ENCODE results near the gene ADORA2A.

ADORA2A gene

DNA sequence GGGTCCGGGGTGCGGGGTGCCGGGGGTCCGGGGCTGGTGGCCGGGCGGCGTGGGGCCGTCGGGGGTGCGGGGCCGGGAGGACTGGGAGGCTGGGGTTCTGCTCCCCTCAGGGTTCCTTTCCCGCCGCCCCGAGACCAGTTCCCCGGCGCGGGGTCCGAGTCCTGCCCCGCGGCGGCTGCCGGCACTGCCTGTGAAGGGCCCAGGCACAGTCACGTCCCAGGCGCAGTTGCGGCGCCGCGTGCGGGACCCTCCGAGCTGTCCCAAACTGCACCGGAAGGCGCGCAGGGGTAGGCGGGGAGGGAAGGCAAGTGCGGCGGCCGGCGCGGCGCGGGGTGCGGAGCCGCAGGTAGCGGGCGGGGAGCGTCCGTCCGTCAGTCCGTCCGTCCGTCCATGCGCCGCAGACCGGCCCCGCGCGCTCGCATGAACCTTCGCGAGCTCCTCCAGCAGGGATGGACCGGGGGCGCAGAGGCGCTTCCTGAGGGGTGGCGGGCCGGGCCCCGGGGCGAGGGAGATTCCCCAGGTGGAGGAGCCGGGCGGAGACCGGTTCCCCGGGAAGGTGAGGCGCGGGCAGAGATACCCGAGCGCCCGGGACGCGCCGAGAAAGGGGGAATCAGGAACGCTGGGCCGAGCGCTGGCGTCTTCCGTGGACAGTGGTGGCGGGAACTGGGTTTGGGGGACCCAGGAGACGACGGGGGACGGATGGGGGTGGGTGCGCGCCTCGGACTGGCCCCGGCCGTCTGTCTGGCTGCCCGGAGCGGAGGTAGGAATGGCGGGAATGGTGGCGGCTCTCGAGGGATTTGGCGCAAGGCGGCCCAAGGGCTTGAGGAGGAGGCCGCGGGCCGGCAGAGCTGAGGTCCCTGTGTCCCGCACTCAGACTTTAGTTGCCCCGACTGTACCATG, 3.1 kb upstream of the ADORA2A start:
- no peak for DNase-seq (ENCODE audit: low spot score)
- TF ChIP-seq, protein P1, sequence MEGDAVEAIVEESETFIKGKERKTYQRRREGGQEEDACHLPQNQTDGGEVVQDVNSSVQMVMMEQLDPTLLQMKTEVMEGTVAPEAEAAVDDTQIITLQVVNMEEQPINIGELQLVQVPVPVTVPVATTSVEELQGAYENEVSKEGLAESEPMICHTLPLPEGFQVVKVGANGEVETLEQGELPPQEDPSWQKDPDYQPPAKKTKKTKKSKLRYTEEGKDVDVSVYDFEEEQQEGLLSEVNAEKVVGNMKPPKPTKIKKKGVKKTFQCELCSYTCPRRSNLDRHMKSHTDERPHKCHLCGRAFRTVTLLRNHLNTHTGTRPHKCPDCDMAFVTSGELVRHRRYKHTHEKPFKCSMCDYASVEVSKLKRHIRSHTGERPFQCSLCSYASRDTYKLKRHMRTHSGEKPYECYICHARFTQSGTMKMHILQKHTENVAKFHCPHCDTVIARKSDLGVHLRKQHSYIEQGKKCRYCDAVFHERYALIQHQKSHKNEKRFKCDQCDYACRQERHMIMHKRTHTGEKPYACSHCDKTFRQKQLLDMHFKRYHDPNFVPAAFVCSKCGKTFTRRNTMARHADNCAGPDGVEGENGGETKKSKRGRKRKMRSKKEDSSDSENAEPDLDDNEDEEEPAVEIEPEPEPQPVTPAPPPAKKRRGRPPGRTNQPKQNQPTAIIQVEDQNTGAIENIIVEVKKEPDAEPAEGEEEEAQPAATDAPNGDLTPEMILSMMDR (IDR thresholded peaks at IDR 0.05; ENCODE audit: extremely low read depth, missing control alignments) = no peak

DNA sequence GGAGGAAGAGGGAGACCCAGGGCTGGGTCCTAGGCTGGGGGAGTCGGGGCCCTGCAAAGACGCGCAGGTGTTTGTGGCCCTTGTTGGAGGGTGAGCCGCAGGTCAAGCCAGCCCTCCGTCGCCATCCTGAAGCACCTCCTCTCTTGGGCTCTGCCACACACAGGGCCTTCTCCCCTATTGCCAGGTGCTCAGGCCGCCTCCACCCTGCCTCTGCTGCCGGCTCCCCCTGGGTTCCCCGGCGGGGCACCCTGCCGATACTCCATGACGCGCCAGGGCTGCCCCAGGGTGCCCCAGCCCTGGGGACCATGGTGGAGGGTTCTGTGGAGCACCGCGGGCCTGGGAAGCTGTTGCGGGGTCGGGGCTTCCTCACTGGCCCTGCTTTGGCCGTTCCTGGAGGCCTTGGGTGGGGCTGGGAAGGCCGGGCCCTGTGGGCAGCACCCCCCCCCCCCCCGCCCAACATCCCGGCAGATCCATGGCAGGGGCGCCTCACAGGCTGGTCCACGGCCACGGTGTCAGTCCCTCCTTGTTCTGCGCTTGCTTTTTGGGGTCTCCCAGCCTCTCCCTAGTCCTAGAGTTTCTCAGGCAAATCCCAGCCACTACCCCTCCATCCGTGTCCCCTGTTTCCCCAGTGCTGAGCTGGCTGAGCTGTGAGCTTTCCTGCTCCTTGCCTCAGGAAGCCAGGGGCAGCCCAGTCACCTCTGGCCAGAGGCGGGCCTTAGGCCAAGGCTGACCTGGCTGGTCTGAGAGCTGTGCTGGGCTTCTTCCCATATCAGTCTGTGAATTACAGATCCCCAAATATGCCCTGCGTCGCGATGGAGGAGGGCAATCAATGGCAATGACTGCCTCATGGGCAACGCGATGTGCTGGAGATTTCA, 2.3 kb upstream of the ADORA2A start:
- no peak for DNase-seq (ENCODE audit: low spot score)
- TF ChIP-seq, protein P1 (IDR thresholded peaks at IDR 0.05; ENCODE audit: extremely low read depth, missing control alignments) = no peak

DNA sequence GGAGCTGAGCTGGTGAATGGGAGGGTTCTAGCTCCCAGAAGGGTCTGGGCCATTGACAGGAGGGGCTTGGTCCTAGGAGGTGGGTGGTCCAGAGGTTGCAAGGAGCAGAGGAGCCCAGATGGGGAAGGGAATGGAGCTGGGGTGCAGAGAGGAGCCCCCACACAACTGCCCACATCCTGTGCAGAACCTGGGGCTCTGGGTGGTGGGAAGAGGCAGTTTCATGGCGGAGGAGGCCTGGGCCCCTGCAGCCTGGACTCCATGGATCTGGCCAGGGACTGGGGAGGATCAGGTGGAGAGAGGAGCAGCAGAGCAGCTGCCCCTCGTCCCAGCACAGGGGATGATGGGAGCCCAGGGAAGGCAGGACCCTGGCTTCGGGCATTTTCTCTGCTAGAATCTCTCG, 963 bp upstream of the ADORA2A start:
- DNase-seq (ENCODE audit: low spot score) = no peak
- TF ChIP-seq, protein P1 (IDR thresholded peaks at IDR 0.05; ENCODE audit: extremely low read depth, missing control alignments) = no peak

DNA sequence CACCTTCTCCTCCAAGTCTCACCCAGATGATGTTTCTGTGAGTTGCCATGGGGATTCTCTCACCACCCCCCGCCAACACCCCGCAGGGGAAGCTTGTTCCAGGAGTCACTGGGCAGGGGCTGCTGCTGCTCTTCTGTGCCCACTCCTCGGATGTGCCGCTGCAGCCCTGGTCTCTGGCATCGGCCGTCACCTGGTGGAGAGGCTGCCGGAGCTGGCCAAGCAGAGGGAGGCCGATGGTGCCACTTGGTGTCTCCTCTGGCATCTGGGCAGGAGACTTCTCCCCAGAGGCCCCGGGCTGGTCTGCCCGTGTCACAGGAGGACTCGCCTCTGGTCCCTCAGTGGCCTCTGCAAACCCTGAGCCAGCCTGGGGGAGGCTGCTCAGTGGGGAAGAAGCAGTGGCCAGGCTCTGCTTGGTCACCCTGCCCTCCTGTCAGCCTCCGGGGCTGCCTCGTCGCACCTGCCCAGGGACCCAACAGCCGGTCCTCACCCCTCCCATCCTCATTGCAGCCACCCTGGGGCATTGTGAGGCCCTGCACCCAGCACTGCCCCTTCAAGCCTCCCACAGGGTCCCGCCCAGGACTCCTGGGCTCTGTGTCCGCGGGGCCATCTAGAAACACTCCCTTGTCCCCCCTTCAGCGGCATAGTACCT, 424 bp upstream of the ADORA2A start:
- no peak for DNase-seq (ENCODE audit: low spot score)
- TF ChIP-seq, protein P1 (IDR thresholded peaks at IDR 0.05; ENCODE audit: extremely low read depth, missing control alignments) = no peak

DNA sequence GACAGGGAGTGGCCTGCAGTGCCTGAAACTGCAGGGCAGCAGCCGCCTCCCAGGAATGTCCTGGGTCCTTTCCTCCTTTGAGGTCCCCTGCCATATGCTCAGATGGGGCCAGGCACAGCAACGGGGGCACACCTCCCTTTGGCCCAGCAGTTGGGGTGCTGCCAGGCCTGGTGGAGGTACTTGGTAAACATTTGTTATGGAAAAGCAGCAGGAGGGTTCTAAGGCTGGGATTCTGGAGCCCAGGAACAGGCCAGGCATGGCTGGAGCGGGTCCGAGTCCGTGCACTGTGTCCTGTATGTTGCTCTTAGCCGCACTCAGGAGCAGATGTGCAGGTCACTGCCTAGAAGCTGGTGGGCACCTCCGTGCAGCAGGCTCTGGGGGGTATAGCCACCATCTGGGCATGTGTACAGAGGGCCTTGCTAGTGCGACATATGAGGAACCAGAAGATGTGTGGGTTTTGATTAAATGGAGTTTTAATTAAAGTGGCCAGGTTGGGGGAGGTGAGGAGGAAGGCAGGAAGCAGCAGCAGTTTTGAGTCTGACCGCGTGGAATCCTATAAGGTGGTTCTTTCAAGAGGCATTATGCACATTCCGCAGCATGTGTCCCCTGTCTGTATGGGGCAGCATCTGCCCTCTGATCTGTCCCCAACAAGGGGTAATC, 1.5 kb downstream of the ADORA2A start:
- TF ChIP-seq, protein P1 (IDR thresholded peaks at IDR 0.05; ENCODE audit: extremely low read depth, missing control alignments) = no peak
- DNase-seq (ENCODE audit: low spot score) = no peak

DNA sequence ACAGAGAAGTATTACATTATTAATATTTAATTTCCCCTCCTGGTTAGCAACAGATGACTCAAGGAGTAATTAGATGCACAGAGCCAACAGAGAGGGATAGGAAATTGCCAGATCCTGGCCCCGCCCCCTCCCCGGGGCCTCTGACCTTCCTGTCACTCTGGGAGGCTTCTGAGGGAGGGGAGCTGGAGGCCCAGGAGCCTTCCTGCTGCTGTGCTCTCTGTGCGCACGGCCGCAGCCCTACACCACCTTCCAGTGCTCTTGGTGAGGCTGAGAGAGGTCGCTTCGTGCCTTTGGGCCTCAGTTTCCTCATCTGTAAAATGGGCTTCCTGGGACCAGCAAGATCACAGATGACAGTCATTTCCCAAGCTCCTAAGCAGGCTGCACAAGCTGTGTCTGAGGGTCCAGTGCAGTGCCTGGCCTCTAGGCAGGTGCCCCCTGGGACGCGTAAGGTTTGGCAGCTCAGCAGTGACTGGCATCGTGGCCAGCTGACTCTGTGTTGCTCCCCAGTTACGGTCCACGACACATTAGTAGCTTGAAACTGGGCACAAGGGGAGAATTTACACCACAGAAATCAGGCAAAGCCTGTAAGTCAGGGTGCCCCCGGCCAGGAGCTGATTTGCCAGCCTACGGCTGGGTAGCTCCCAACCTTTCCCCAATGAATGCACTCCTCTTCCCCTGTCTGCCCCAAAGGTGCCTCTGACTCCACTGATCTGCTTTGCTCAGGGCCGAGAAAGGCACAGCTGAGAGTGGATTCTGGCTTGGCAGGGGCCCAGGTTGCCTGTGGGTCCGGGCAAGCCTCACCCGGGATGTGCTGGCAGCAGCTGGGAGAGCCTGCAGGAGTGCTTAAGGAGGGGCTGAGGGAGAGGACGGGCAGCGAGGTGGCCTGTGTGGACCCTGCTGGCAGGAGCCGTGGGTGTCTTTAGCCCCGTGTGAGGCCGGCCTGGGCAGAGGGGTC, 2.3 kb downstream of the ADORA2A start:
- peak; percentile 81 for DNase-seq (ENCODE audit: low spot score)
- TF ChIP-seq, protein P1 (IDR thresholded peaks at IDR 0.05; ENCODE audit: extremely low read depth, missing control alignments) = no peak
